Chondrocyte (in vitro differentiated cells): ENCODE results near the gene PPP1R16B. TPM values are rescaled to one million over a fixed set of nuclear protein-coding genes. Genes with fewer than 3 reads are reported as not detected.
A peak's percentile ranks its signal among the peaks of the same experiment; 100 is the strongest.

Source experiments
- DNase-seq: peaks from one replicate; pipeline ENCODE4 v3.0.0; 2021; ENCODE audit warnings: mixed read lengths, low spot score
- H3K27ac Mint-ChIP-seq: one replicate; pipeline ENCODE4 v1.8.0; 2021; ENCODE audit warnings: mild to moderate bottlenecking, moderate library complexity, mixed read lengths; ENCODE audit not compliant: unreplicated experiment
- H3K27me3 Mint-ChIP-seq: 2 replicates; pipeline ENCODE4 v1.8.0; 2021; ENCODE audit warnings: low read depth, mixed read lengths
- H3K36me3 Mint-ChIP-seq: 2 replicates; pipeline ENCODE4 v1.8.0; 2021; ENCODE audit warnings: low read depth, mixed read lengths
- H3K4me1 Mint-ChIP-seq: 2 replicates; pipeline ENCODE4 v1.8.0; 2021; ENCODE audit warnings: low read depth, mild to moderate bottlenecking, mixed read lengths
- H3K4me3 Mint-ChIP-seq: one replicate; pipeline ENCODE4 v1.8.0; 2021; ENCODE audit warnings: mild to moderate bottlenecking, moderate library complexity, mixed read lengths; ENCODE audit not compliant: unreplicated experiment
- H3K9me3 Mint-ChIP-seq: 2 replicates; pipeline ENCODE4 v1.8.0; 2021; ENCODE audit warnings: low read depth, mixed read lengths
- CTCF ChIP-seq: fragments of 200-600 bp; sonication (generic); IDR thresholded peaks from 2 replicates; pipeline ENCODE4 v1.5.0; 2021; ENCODE audit warnings: antibody characterized with exemption, mild to moderate bottlenecking, moderate library complexity
- long read RNA-seq: library from polyadenylated mRNA; stranded (forward); transcript quantifications from one replicate; pipeline ENCODE4 v2.0.0, GENCODE V29; 2021
- total RNA-seq: library from RNA; stranded (reverse); gene quantifications from 3 replicates; pipeline ENCODE4 v1.2.1, GENCODE V29; 2021

PPP1R16B gene
- not detected in 3 replicates for total RNA-seq
- long read RNA-seq: 0 reads

GRCh38 chr20:38805502-38805957, at the start of gene PPP1R16B:
Gene PPP1R16B, plus strand, starts transcription at chr20:38805697. Its CDS starts 30,229 bp downstream, at chr20:38835926.
- Mint-ChIP-seq H3K36me3 (no peaks in the 10 kb centered on the region), H3K27ac (no peak within 1 kb of the TSS), H3K9me3 (no peaks in the 10 kb centered on the region), H3K4me3 (peak within 1 kb of the TSS; percentile 67), H3K4me1 (peaks cover 3% of the 10 kb centered on the region), H3K27me3 (peaks cover 33% of the 10 kb centered on the region)
- no peak for TF ChIP-seq CTCF
- no peak for DNase-seq

- TF ChIP-seq CTCF: no peak
- H3K4me3 Mint-ChIP-seq: no peak overlapping the region
- DNase-seq: no peak
- H3K27me3 Mint-ChIP-seq: no peaks in the 10 kb centered on the region
- no peaks in the 10 kb centered on the region for H3K9me3 Mint-ChIP-seq
- peaks cover 40% of the 10 kb centered on the region for H3K36me3 Mint-ChIP-seq
- no peak overlapping the region for H3K27ac Mint-ChIP-seq
- no peaks in the 10 kb centered on the region for H3K4me1 Mint-ChIP-seq
Measured at GRCh38 chr20:38757145-38757775, 48.2 kb upstream of the PPP1R16B start.

- H3K36me3 Mint-ChIP-seq: peaks cover 45% of the 10 kb centered on the region
- H3K27ac Mint-ChIP-seq: no peak overlapping the region
- no peaks in the 10 kb centered on the region for H3K27me3 Mint-ChIP-seq
- H3K4me3 Mint-ChIP-seq: no peak overlapping the region
- no peak for TF ChIP-seq CTCF
- H3K9me3 Mint-ChIP-seq: no peaks in the 10 kb centered on the region
- DNase-seq: no peak
- H3K4me1 Mint-ChIP-seq: peaks cover 2% of the 10 kb centered on the region
Measured at GRCh38 chr20:38759106-38759505, 46.4 kb upstream of the PPP1R16B start.

DNA sequence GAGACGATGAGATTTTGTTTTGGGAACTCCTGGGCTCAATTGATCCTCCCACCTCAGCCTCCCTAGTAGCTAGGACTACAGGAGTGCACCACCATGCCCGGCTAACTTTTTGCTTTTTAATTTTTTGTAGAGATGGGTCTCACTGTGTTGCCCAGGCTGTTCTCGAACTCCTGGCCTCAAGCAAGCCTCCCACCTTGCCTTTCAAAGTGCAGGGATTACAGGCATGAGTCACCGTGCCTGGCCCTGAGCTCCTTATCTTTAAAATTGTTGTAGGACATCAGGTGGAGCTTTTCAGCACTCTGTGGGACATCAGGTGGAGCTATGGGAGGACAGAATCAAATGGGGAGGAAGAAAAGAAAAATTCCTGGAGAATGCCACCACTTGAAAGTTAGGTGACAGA, 44.5 kb upstream of the PPP1R16B start:
- peaks cover 40% of the 10 kb centered on the region for H3K36me3 Mint-ChIP-seq
- H3K4me1 Mint-ChIP-seq: peaks cover 21% of the 10 kb centered on the region
- no peak overlapping the region for H3K27ac Mint-ChIP-seq
- no peaks in the 10 kb centered on the region for H3K9me3 Mint-ChIP-seq
- no peak overlapping the region for H3K4me3 Mint-ChIP-seq
- H3K27me3 Mint-ChIP-seq: no peaks in the 10 kb centered on the region
- DNase-seq: no peak
- TF ChIP-seq CTCF: no peak

- Mint-ChIP-seq H3K27me3 (no peaks in the 10 kb centered on the region), H3K4me3 (no peak overlapping the region), H3K27ac (no peak overlapping the region), H3K36me3 (peaks cover 37% of the 10 kb centered on the region), H3K4me1 (peaks cover 30% of the 10 kb centered on the region), H3K9me3 (no peaks in the 10 kb centered on the region)
- TF ChIP-seq CTCF: no peak
- no peak for DNase-seq
Measured at GRCh38 chr20:38762174-38762573, 43.3 kb upstream of the PPP1R16B start.
